Stimulated activated naive CD8-positive, alpha-beta T cell treated with anti-CD3 and anti-CD28 coated beads, Interleukin-15, Interleukin-2, amounts not matched to agents 100 ng/mL and 50 ng/mL, for 24 hours (primary cell): ENCODE data around the gene TSSC4.

Source experiments
- H3K27ac Mint-ChIP-seq: one replicate; pipeline ENCODE4 v1.8.0; 2021; ENCODE audit warnings: mild to moderate bottlenecking, mixed read lengths
- H3K27me3 Mint-ChIP-seq: one replicate; pipeline ENCODE4 v1.8.0; 2021; ENCODE audit warnings: mixed read lengths
- H3K36me3 Mint-ChIP-seq: one replicate; pipeline ENCODE4 v1.8.0; 2021; ENCODE audit warnings: low read depth, mixed read lengths
- H3K4me1 Mint-ChIP-seq: one replicate; pipeline ENCODE4 v1.8.0; 2021; ENCODE audit warnings: low read depth, mixed read lengths
- H3K4me3 Mint-ChIP-seq: one replicate; pipeline ENCODE4 v1.8.0; 2021; ENCODE audit warnings: mild to moderate bottlenecking, mixed read lengths
- H3K9me3 Mint-ChIP-seq: one replicate; pipeline ENCODE4 v1.8.0; 2021; ENCODE audit warnings: mixed read lengths

Gene TSSC4

GRCh38 chr11:2398664-2399355, 1.7 kb upstream of the TSSC4 start:
- Mint-ChIP-seq H3K4me3 (peak overlapping the region; percentile 91), H3K27me3 (no peaks in the 10 kb centered on the region), H3K27ac (peak overlapping the region; percentile 72), H3K9me3 (no peaks in the 10 kb centered on the region), H3K4me1 (peaks cover 8% of the 10 kb centered on the region), H3K36me3 (peaks cover 16% of the 10 kb centered on the region)

GRCh38 chr11:2399488-2400068, 972 bp upstream of the TSSC4 start:
- peaks cover 16% of the 10 kb centered on the region for H3K36me3 Mint-ChIP-seq
- H3K4me1 Mint-ChIP-seq, result peaks cover 8% of the 10 kb centered on the region
- H3K27me3 Mint-ChIP-seq, result no peaks in the 10 kb centered on the region
- H3K9me3 Mint-ChIP-seq, result no peaks in the 10 kb centered on the region
- peak overlapping the region; percentile 91 for H3K4me3 Mint-ChIP-seq
- H3K27ac Mint-ChIP-seq, result peak overlapping the region; percentile 72

GRCh38 chr11:2400762-2401435, 349 bp downstream of the TSSC4 start:
- no peaks in the 10 kb centered on the region for H3K9me3 Mint-ChIP-seq
- peak overlapping the region; percentile 83 for H3K27ac Mint-ChIP-seq
- H3K4me3 Mint-ChIP-seq, result peak overlapping the region; percentile 91
- peaks cover 8% of the 10 kb centered on the region for H3K4me1 Mint-ChIP-seq
- peaks cover 16% of the 10 kb centered on the region for H3K36me3 Mint-ChIP-seq
- no peaks in the 10 kb centered on the region for H3K27me3 Mint-ChIP-seq

GRCh38 chr11:2401436-2401984, 960 bp downstream of the TSSC4 start:
- H3K36me3 Mint-ChIP-seq, result peaks cover 16% of the 10 kb centered on the region
- peak overlapping the region; percentile 83 for H3K27ac Mint-ChIP-seq
- no peaks in the 10 kb centered on the region for H3K9me3 Mint-ChIP-seq
- peak overlapping the region; percentile 91 for H3K4me3 Mint-ChIP-seq
- peaks cover 8% of the 10 kb centered on the region for H3K4me1 Mint-ChIP-seq
- no peaks in the 10 kb centered on the region for H3K27me3 Mint-ChIP-seq

- Mint-ChIP-seq H3K36me3 (peaks cover 12% of the 10 kb centered on the region), H3K4me1 (peaks cover 8% of the 10 kb centered on the region), H3K27ac (peak overlapping the region; percentile 26), H3K4me3 (peak overlapping the region; percentile 91), H3K9me3 (no peaks in the 10 kb centered on the region), H3K27me3 (no peaks in the 10 kb centered on the region)
Measured at GRCh38 chr11:2402106-2402505, 1.6 kb downstream of the TSSC4 start.

GRCh38 chr11:2402890-2403645, 2.5 kb downstream of the TSSC4 start:
- H3K27me3 Mint-ChIP-seq, result no peaks in the 10 kb centered on the region
- H3K4me3 Mint-ChIP-seq, result no peak overlapping the region
- no peaks in the 10 kb centered on the region for H3K9me3 Mint-ChIP-seq
- no peak overlapping the region for H3K27ac Mint-ChIP-seq
- H3K4me1 Mint-ChIP-seq, result peaks cover 8% of the 10 kb centered on the region
- H3K36me3 Mint-ChIP-seq, result peaks cover 4% of the 10 kb centered on the region

- peaks cover 4% of the 10 kb centered on the region for H3K36me3 Mint-ChIP-seq
- H3K4me3 Mint-ChIP-seq, result no peak overlapping the region
- H3K9me3 Mint-ChIP-seq, result no peaks in the 10 kb centered on the region
- peaks cover 4% of the 10 kb centered on the region for H3K4me1 Mint-ChIP-seq
- H3K27me3 Mint-ChIP-seq, result no peaks in the 10 kb centered on the region
- no peak overlapping the region for H3K27ac Mint-ChIP-seq
Measured at GRCh38 chr11:2404735-2405196, 4.2 kb downstream of the TSSC4 start.

GRCh38 chr11:2406451-2406850, 5.9 kb downstream of the TSSC4 start:
- Mint-ChIP-seq H3K4me3 (no peak overlapping the region), H3K27ac (no peak overlapping the region), H3K27me3 (no peaks in the 10 kb centered on the region), H3K4me1 (peaks cover under 1% of the 10 kb centered on the region), H3K9me3 (no peaks in the 10 kb centered on the region), H3K36me3 (peaks cover 4% of the 10 kb centered on the region)

- peaks cover 4% of the 10 kb centered on the region for H3K36me3 Mint-ChIP-seq
- H3K4me3 Mint-ChIP-seq, result no peak overlapping the region
- no peak overlapping the region for H3K27ac Mint-ChIP-seq
- H3K9me3 Mint-ChIP-seq, result no peaks in the 10 kb centered on the region
- no peaks in the 10 kb centered on the region for H3K27me3 Mint-ChIP-seq
- no peaks in the 10 kb centered on the region for H3K4me1 Mint-ChIP-seq
Measured at GRCh38 chr11:2406878-2407410, 6.4 kb downstream of the TSSC4 start.

- H3K4me1 Mint-ChIP-seq, result no peaks in the 10 kb centered on the region
- no peaks in the 10 kb centered on the region for H3K27me3 Mint-ChIP-seq
- H3K36me3 Mint-ChIP-seq, result no peaks in the 10 kb centered on the region
- H3K27ac Mint-ChIP-seq, result no peak overlapping the region
- H3K4me3 Mint-ChIP-seq, result no peak overlapping the region
- H3K9me3 Mint-ChIP-seq, result no peaks in the 10 kb centered on the region
Measured at GRCh38 chr11:2408671-2409070, 8.1 kb downstream of the TSSC4 start.

GRCh38 chr11:2409126-2409525, 8.6 kb downstream of the TSSC4 start:
- no peak overlapping the region for H3K4me3 Mint-ChIP-seq
- H3K27me3 Mint-ChIP-seq, result no peaks in the 10 kb centered on the region

GRCh38 chr11:2409611-2410468, 9.3 kb downstream of the TSSC4 start:
- Mint-ChIP-seq H3K27me3 (no peaks in the 10 kb centered on the region), H3K27ac (no peak overlapping the region), H3K9me3 (no peaks in the 10 kb centered on the region), H3K4me3 (no peak overlapping the region), H3K36me3 (no peaks in the 10 kb centered on the region), H3K4me1 (no peaks in the 10 kb centered on the region)

More at GRCh38 chr11:2409126-2409525, 8.6 kb downstream of the TSSC4 start:
- Mint-ChIP-seq H3K36me3 (no peaks in the 10 kb centered on the region), H3K27ac (no peak overlapping the region), H3K4me1 (no peaks in the 10 kb centered on the region), H3K9me3 (no peaks in the 10 kb centered on the region)

GRCh38 chr11:2410616-2411015, 10.1 kb downstream of the TSSC4 start:
- Mint-ChIP-seq H3K27me3 (no peaks in the 10 kb centered on the region), H3K4me1 (no peaks in the 10 kb centered on the region), H3K27ac (no peak overlapping the region), H3K4me3 (no peak overlapping the region), H3K36me3 (no peaks in the 10 kb centered on the region), H3K9me3 (no peaks in the 10 kb centered on the region)
